Osteoblast (primary cell): ENCODE measurements around the gene ANKRD34A. TPM values are rescaled to one million over a fixed set of nuclear protein-coding genes. Genes with fewer than 3 reads are reported as not detected.

Source experiments
- DNase-seq: peaks from one replicate; pipeline ENCODE4 v3.0.0; 2011; ENCODE audit warnings: low spot score, mixed read lengths; ENCODE audit not compliant: insufficient read length; ENCODE audit errors: missing footprints
- H2AFZ ChIP-seq: 2 replicates; pipeline ENCODE4 v1.6.0; 2011; ENCODE audit warnings: mild to moderate bottlenecking, low read length
- H3K27ac ChIP-seq: 2 replicates; pipeline ENCODE4 v1.5.1; 2011; ENCODE audit warnings: mild to moderate bottlenecking, low read depth, low read length, moderate library complexity
- H3K27me3 ChIP-seq: 2 replicates; pipeline ENCODE4 v1.6.0; 2012; ENCODE audit warnings: mild to moderate bottlenecking, control low read depth, inconsistent platforms, low read length, moderate library complexity; ENCODE audit not compliant: insufficient read depth
- H3K36me3 ChIP-seq: 2 replicates; pipeline ENCODE4 v1.5.1; 2011; ENCODE audit warnings: mild to moderate bottlenecking, low read length, control low read depth, moderate library complexity; ENCODE audit not compliant: insufficient read depth
- H3K4me1 ChIP-seq: 2 replicates; pipeline ENCODE4 v1.5.1; 2011; ENCODE audit warnings: mild to moderate bottlenecking, low read length, control low read depth, moderate library complexity; ENCODE audit not compliant: insufficient read depth
- H3K4me2 ChIP-seq: 2 replicates; pipeline ENCODE4 v1.6.0; 2011; ENCODE audit warnings: mild to moderate bottlenecking, low read length; ENCODE audit not compliant: insufficient read depth
- H3K4me3 ChIP-seq: fragments of 200-600 bp; sonication (generic); 3 replicates; pipeline ENCODE4 v1.5.1; 2012; ENCODE audit warnings: mild to moderate bottlenecking, low read length, inconsistent platforms; ENCODE audit not compliant: insufficient read depth
- H3K79me2 ChIP-seq: 2 replicates; pipeline ENCODE4 v1.6.0; 2012; ENCODE audit warnings: mild to moderate bottlenecking, low read length, control low read depth, inconsistent platforms; ENCODE audit not compliant: insufficient read depth
- H3K9me3 ChIP-seq: 2 replicates; pipeline ENCODE4 v1.5.1; 2011; ENCODE audit warnings: low read depth, low read length, control low read depth
- H4K20me1 ChIP-seq: 2 replicates; pipeline ENCODE4 v1.6.0; 2012; ENCODE audit warnings: mild to moderate bottlenecking, low read length, control low read depth; ENCODE audit not compliant: insufficient read depth
- CTCF ChIP-seq: IDR thresholded peaks from 2 replicates; pipeline ENCODE4 v1.5.1; 2011; ENCODE audit warnings: mild to moderate bottlenecking, low read depth, low read length, moderate library complexity; ENCODE audit errors: extremely low read depth
- total RNA-seq: library from RNA; depleted of rRNA; stranded (reverse); fragments of >200 nt; gene quantifications from 2 replicates; pipeline ENCODE4 v1.2.3, GENCODE V29; 2012

The ANKRD34A gene
- total RNA-seq, 1 donor, result 1.1 TPM

GRCh38 chr1:145995148-145995881 is 30.9 kb upstream of the ANKRD34A start:
- Histone ChIP-seq H3K9me3 (no peaks in the 10 kb centered on the region), H3K79me2 (peaks cover 40% of the 10 kb centered on the region), H3K4me2 (peak overlapping the region; percentile 92), H3K36me3 (peaks cover 38% of the 10 kb centered on the region), H3K4me1 (peaks cover 29% of the 10 kb centered on the region), H4K20me1 (peaks cover 43% of the 10 kb centered on the region), H3K27me3 (no peaks in the 10 kb centered on the region), H2AFZ (no peak overlapping the region), H3K4me3 (peak overlapping the region; percentile 91), H3K27ac (peak overlapping the region; percentile 40)
- no peak for DNase-seq
- TF ChIP-seq CTCF, result no peak

GRCh38 chr1:145994391-145995120 is 30.2 kb upstream of the ANKRD34A start:
- Histone ChIP-seq H3K27ac (no peak overlapping the region), H3K9me3 (no peaks in the 10 kb centered on the region), H4K20me1 (peaks cover 43% of the 10 kb centered on the region), H3K27me3 (no peaks in the 10 kb centered on the region), H3K36me3 (peaks cover 38% of the 10 kb centered on the region), H3K4me3 (peak overlapping the region; percentile 91), H3K4me1 (peaks cover 29% of the 10 kb centered on the region), H3K79me2 (peaks cover 40% of the 10 kb centered on the region), H3K4me2 (peak overlapping the region; percentile 92), H2AFZ (no peak overlapping the region)
- TF ChIP-seq CTCF, result no peak
- DNase-seq, result no peak

GRCh38 chr1:145993618-145994390 is 29.4 kb upstream of the ANKRD34A start:
- Histone ChIP-seq H3K27ac (no peak overlapping the region), H3K4me3 (peak overlapping the region; percentile 91), H4K20me1 (peaks cover 43% of the 10 kb centered on the region), H3K4me1 (peaks cover 29% of the 10 kb centered on the region), H3K9me3 (no peaks in the 10 kb centered on the region), H3K79me2 (peaks cover 40% of the 10 kb centered on the region), H2AFZ (no peak overlapping the region), H3K27me3 (no peaks in the 10 kb centered on the region), H3K36me3 (peaks cover 38% of the 10 kb centered on the region), H3K4me2 (peak overlapping the region; percentile 92)
- DNase-seq, result no peak
- TF ChIP-seq CTCF, result no peak
